Measurements from ENCODE around the gene FAM120C.

The FAM120C gene

GRCh38 chrX:54171091-54171490 is 12.0 kb downstream of the FAM120C start:
- DNase-seq (ENCODE audit: low spot score) = no peak

DNA sequence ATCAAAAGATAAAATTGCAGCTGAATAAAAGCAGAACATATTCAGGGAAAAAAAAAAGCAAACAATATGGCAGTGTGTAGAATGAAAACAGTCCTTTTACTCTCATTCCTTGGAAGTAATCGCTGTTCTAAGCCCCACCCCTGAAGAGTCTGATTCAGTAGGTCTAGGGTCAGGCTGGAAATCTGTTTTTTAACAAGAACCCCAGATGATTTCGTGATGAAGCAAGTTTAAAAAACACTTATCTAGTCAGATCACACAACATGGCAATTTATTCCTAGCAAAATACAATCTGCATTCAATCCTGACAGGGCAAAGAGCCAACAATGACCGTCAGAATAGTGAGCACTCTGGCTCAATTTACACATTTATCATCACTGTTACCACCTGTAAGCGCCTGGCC is 16.1 kb downstream of the FAM120C start:
- no peak for DNase-seq (ENCODE audit: low spot score)

DNA sequence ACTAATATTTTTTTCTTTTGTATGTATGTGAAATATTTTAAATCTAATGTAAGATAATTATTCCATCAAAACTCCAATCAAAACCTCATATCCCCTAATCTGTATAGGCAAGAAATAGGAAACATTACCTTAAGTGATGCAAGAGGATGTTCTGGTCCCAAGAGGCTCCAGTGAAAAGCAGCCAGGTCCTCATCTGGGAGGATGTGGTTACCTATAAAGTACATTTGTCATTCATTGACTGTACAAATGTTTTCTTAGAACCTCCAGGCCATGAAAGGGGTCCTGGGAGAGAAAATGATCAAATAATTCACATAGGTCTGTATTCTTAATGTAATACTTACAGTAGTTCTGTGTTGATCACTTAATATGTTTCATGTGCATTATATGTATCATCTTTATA is 25.5 kb downstream of the FAM120C start:
- DNase-seq (ENCODE audit: low spot score) = no peak

- no peak for DNase-seq (ENCODE audit: low spot score)
Measured at GRCh38 chrX:54134269-54134668, 48.8 kb downstream of the FAM120C start.

- no peak for DNase-seq (ENCODE audit: low spot score)
Measured at GRCh38 chrX:54116391-54116790, 66.7 kb downstream of the FAM120C start.

DNA sequence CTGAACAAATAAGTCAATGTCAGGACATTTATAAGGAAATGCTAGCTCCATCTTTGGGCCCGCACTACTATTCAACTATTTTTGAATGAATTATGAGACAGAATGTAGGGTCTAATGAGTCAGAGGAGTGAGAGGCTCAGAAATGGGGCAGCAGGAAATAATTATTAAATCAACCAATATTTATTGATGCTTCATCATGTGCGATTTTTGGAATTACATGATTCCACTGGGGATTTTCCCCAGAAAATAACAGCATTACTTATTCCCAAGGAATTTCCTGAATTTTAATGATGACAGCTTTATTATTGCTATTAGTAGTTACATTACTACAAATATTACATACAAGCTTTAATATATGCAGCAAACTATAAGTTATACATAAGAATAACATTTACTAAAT is 89.5 kb downstream of the FAM120C start:
- DNase-seq (ENCODE audit: low spot score) = no peak

- DNase-seq (ENCODE audit: low spot score) = no peak
Measured at GRCh38 chrX:54093159-54093558, 89.9 kb downstream of the FAM120C start.

GRCh38 chrX:54090880-54091279 is 92.2 kb downstream of the FAM120C start:
- no peak for DNase-seq (ENCODE audit: low spot score)

DNA sequence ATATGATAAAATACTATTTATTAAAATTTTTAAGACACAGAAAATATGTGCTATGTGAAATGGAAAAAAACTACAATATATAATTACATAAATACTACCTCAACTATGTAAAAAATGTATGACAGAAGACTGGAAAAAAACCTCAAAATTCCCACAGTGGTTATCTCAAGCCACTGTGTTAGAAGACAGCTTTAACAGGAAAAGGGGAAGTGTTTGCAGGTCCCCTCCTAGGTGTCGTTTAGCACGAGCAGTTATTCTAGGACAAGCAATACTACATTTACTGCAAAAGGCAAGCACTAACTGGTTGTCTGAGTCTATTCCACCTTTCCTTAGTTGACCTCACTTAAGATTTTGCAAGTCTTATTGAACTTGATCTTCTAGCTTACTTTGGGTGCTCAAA is 93.9 kb downstream of the FAM120C start:
- no peak for DNase-seq (ENCODE audit: low spot score)

DNA sequence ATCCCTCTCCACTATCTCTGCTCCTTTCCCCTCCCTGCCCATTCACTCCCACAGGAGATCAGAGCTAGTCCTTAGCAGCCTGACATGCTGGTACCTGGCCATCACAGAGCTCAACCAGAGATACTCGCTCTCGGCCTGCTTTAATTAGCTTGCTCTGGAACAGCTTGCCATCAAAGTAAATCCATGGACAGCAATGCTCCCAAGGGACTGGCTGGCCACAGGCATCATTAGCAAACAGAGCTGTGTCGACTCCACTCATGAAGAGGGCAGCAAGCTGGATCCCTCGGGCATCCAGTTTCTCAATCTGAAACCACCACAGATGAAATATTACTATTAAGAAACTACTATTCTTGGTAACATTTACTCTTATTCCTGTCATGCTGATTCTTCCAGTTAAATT is 95.4 kb downstream of the FAM120C start:
- DNase-seq (ENCODE audit: low spot score) = no peak

DNA sequence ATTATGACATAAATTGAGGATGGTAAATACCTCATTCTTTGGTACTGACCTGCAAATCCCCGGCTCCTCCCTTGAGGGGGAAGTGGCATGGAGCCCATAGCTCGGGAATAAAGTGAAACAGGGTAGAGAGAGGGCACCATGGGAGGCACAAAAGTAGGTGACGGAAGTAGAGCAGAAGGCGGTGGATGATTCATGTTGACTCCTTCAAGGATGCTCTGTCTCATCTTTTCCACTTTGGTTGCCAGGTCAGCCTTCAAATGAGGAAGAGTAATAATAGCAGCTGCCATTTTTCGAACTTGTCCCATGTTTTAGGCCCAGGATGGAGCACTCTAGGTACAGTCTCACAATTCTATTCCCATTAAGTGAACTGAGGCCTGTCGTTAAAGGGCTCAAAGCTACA is 97.4 kb downstream of the FAM120C start:
- DNase-seq (ENCODE audit: low spot score) = no peak

DNA sequence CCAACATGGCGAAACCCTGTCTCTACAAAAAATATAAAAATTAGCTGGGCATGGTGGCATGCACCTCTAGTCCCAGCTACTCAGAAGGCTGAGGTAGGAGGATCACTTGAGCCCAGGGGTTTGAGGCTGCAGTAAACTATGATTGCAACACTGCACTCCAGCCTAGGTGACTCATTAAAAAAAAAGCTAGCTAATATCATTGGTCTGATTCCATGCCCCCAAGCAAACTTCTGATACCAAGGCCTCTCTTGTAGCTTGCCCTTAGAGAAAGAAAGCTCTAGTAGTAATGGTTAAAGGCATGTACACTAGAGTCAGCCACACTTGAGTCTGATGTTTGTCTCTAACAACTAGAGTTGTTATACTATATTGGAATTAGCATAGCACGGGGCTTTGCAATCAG is 106.2 kb downstream of the FAM120C start:
- DNase-seq (ENCODE audit: low spot score) = no peak

DNA sequence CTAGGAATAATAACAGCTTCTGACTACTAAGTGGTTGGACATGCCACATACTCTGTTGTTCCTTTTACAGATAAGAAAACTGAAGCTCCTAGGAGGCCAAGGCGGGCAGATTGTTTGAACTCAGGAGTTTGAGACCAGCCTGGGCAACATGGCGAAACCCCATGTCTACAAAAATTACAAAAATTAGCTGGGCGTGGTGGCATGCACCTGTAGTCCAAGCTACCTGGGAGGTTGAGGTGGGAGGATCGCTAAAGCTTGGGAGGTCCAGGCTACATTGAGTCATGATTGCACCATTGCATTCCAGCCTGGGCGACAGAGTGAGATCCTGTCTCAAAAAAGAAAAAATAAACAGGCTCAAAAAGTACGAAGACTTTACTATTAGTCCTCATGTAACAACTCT is 108.2 kb downstream of the FAM120C start:
- DNase-seq (ENCODE audit: low spot score) = no peak

- DNase-seq (ENCODE audit: low spot score) = no peak
Measured at GRCh38 chrX:54067766-54068165, 115.3 kb downstream of the FAM120C start.

DNA sequence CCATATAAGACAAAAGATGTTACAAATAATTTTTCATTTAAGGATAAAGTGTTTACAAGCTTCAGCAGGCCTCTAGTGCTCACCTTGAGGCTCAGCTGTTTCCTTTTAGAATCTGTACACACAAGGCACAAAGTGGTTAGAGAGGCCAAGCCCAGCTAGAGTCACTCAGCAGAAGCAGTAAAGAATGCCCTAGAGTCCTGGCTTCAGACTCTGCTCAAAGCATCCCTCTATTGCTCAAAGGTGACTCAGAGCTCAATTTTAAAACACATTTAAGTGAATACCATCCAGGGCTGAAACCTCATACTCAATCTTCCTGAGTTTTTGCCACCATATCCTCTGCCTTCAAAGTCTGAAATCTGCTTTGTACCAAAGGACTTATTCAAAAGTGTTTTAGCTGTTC is 116.2 kb downstream of the FAM120C start:
- no peak for DNase-seq (ENCODE audit: low spot score)

DNA sequence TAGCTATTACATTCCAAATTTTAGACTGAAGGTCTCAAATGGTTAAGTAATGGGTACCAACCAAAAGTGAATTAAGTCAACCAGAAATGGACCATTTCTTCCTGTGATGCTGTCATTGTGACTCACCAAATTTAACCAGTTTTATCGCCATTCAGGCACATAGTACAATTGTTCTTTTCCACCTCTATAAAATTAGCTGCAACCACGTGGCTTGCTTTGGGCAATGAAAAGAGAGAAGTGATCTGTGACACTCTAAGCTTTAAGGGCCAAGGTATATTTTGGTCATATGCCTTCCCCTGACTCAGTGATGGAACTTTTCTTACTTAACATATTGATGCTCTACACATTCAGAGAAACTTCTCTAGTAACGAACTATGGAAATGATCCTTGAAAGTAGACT is 118.5 kb downstream of the FAM120C start:
- DNase-seq (ENCODE audit: low spot score) = no peak

- DNase-seq (ENCODE audit: low spot score) = no peak
Measured at GRCh38 chrX:54063361-54063760, 119.7 kb downstream of the FAM120C start.

DNA sequence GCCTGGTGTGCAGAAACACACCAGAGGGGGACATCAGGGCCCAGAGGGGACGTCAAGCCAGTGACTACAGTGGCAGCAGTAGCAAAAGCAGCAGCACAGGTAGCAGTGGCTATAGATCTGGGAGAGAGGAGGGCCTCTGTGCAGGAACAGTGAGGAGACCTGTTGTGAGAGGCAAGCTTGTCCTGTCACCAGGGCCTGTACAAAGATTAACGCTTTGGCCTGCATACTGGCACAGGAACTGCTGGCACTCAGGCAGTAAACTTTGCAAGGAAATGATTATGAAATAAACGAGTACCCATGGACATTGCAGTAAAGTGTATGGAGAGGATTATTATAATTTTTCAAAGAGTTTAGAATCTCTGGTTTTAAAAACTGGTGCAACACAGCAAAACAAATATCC is 133.3 kb downstream of the FAM120C start:
- no peak for DNase-seq (ENCODE audit: low spot score)

GRCh38 chrX:54048412-54048811 is 134.6 kb downstream of the FAM120C start:
- no peak for DNase-seq (ENCODE audit: low spot score)

DNA sequence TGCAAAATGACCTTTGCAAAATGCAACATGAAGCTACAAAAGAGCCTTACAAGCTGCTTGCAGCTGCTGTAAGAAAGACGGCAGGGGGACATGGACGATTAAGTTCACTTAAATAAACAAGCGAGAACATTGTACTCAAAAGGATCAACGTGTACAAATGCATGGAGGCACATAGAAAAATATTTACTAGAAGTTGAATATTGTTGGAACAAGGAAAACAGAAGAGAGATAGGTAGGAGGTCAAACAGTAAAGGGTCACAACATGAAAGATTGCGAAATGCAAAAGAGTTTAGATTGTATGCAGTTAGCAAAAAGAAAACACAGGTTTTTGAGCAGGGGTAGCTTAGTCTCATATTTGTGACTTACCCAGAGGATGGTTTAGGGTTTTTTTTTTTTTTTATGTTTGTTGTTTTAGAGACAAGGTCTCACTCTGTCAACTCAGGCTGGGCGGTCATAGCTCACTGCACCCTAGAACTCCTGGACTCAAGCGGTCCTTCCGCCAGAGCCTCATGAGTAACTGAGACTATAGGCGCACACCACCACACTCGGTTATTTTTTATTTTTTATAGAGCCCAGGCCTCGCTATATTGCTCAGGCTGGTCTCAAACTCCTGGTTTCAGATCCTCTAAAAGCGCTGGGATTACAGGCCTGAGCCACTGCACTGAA is 137.4 kb downstream of the FAM120C start:
- DNase-seq (ENCODE audit: low spot score) = no peak

- no peak for DNase-seq (ENCODE audit: low spot score)
Measured at GRCh38 chrX:54044877-54045338, 138.1 kb downstream of the FAM120C start.

DNA sequence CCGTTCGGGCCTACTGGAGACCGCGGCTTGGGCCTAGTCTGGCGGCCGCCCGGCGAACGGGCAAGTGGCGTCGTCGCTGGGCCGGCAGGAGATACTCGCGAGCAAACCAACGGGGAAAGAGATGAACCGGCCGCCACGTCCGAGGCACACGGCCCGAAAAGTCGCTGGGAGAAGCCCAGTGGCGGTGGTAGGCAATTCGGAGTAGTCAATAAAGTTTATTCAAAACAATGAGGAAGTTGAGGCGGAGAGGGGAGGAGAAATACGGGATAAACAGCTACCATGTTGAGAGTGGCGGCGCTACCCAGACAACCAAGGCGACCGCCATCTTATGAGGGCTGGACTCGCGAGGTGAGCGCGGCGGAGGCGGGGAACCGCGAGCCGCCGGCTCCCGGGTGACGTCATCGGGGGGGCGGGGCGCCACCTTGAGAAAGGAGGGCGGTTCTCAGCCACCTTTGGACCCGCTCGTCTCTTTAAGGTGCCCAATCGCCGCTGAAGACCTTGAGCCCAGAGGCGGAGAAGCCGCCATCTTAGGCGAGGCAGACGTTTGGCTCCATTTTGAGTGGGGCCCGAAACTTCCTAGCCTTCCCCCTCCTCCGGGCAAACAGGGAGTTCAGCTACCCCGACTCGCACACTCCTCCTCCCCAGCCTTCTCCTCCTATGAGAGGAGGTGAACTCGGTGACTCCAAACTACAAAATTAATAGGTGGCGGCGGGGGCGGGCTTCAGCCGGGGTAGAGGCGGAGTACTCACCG is 138.8 kb downstream of the FAM120C start, which contains the start of gene PHF8:
PHF8 (minus strand) TSS at position 348 of the 751 bp plus-strand sequence. CDS start 1,745 bp downstream, outside the sequence.
- DNase-seq (ENCODE audit: low spot score) = peak; percentile 95

DNA sequence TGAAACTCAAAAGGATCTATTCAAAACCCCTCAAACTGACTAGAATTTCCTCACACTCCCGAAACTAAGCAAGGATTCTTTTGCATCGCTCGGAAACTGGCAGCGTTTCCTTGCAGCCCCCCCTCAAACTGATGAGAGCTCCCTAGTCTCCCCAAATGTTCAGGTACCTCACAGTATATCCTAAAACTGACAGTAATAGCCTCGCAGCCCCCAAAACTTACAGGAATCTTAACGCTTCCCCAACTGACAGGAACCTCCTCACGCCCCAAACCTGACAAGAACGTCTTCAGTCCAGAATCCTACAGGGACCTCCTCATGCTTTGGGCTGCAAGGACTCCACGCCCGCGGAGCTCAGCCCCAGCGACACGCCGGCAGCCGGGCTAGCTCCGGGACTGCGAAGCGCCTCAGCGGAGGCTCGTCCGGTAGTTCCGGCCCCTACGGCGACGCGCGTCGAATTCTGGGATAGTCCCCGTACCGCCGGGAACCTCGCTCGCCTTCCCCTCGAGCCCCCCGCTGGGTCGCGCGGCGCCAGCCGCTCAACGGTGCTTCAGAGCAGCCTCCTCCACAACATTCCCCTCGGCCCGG is 139.4 kb downstream of the FAM120C start:
- DNase-seq (ENCODE audit: low spot score) = peak; percentile 30

Measured in cerebellar cortex (tissue), 1 donor.